Spleen (tissue), 11 donors: ENCODE data around the gene ESAM. TPM values are rescaled to one million over a fixed set of nuclear protein-coding genes. Genes with fewer than 3 reads are reported as not detected.
A peak's percentile ranks its signal among the peaks of the same experiment; 100 is the strongest.

ENCODE experiments used
- DNase-seq: peaks from one replicate; pipeline ENCODE4 v3.0.0-alpha.2; 2020
- H3K27ac ChIP-seq, 8 donors: fragments of 200-600 bp; sonication (generic) in 7 of 8; 1 replicate in 4 of 8; 2 replicates in 4 of 8; pipeline versions ENCODE4 v1.5.0 to v1.8.0; 2016 to 2021; ENCODE audit warnings: inconsistent platforms in 4 of 8, mild to moderate bottlenecking in 4 of 8, moderate library complexity in 1 of 8
- H3K27me3 ChIP-seq, 7 donors: fragments of 200-600 bp; sonication (generic) in 6 of 7; replicated peaks in 1 of 7; 1 replicate in 4 of 7; 2 replicates in 3 of 7; pipeline versions ENCODE4 v1.5.0 to v1.8.0; 2016 to 2021; ENCODE audit warnings: inconsistent platforms in 3 of 7, mild to moderate bottlenecking in 1 of 7
- H3K36me3 ChIP-seq, 6 donors: fragments of 200-600 bp; sonication (generic) in 5 of 6; 1 replicate in 4 of 6; 2 replicates in 2 of 6; pipeline versions ENCODE4 v1.5.0 to v1.8.0; 2016 to 2021; ENCODE audit warnings: inconsistent platforms in 2 of 6
- H3K4me1 ChIP-seq, 6 donors: fragments of 200-600 bp; sonication (generic) in 5 of 6; 1 replicate in 3 of 6; 2 replicates in 3 of 6; pipeline versions ENCODE4 v1.5.0 to v1.8.0; 2016 to 2021; ENCODE audit warnings: inconsistent platforms in 3 of 6
- H3K4me3 ChIP-seq, 8 donors: fragments of 200-600 bp; sonication (generic) in 7 of 8; 1 replicate in 4 of 8; 2 replicates in 4 of 8; pipeline versions ENCODE4 v1.5.0 to v1.8.0; 2016 to 2021; ENCODE audit warnings: inconsistent platforms in 4 of 8, mild to moderate bottlenecking in 4 of 8, moderate library complexity in 2 of 8
- H3K9me3 ChIP-seq, 8 donors: fragments of 200-600 bp; sonication (generic) in 7 of 8; 1 replicate in 4 of 8; 2 replicates in 4 of 8; pipeline versions ENCODE4 v1.5.0 to v1.8.0; 2016 to 2021; ENCODE audit warnings: inconsistent platforms in 4 of 8
- POLR2A ChIP-seq, 3 donors: fragments of 450-650 bp; IDR thresholded peaks; one replicate each; pipeline ENCODE4 v1.5.1; 2017; ENCODE audit warnings: antibody characterized with exemption in 3 of 3, mild to moderate bottlenecking in 1 of 3
- POLR2AphosphoS5 ChIP-seq, 3 donors: sonication (generic); formaldehyde crosslinking; IDR thresholded peaks; one replicate each; pipeline ENCODE4 v1.5.1; 2017; ENCODE audit warnings: antibody characterized with exemption in 3 of 3
- WGBS, 5 donors: extraction: QIAGEN DNeasy Blood & Tissue Kit in 3 of 5; methylation state at CpG; one replicate each; pipeline versions ENCODE4 v1.1.5 to v1.1.7; 2013 to 2018; 5-methylcytosine and 5-hydroxymethylcytosine counted together
- intact Hi-C: fragments of 100-400 bp; cut with DNase I; formaldehyde crosslinking; loops from one replicate; pipeline ENCODE4 v1.15.0; 2023; ENCODE audit warnings: low total_unique reads
- polyA plus RNA-seq, 3 donors: library from polyadenylated mRNA; stranded (reverse); fragments of 200-250 nt; gene quantifications; one replicate each; pipeline ENCODE4 v1.2.1, GENCODE V29; 2013
- total RNA-seq, 7 donors: library from RNA; depleted of rRNA in 3 of 7; stranded (reverse); fragments of >200 nt in 3 of 7; fragmentation: NEBNext Ultra II Directional in 4 of 7; extraction: Animal tissue kit (Norgen Biotek cat#: 25700) in 4 of 7; gene quantifications; one replicate each; pipeline versions ENCODE4 v1.1.0 to v1.2.1, GENCODE V29; 2016 to 2021
- TF ChIP-seq, protein P1 (sequence below), 11 experiments: fragments of 200-600 bp in 7 of 11; fragments of 450-650 bp in 4 of 11; sonication (generic) in 4 of 11; IDR thresholded peaks in 8 of 11; conservative IDR thresholded peaks in 3 of 11; 1 replicate in 7 of 11; 2 replicates in 4 of 11; pipeline versions ENCODE4 v1.4.0 to v1.8.0; 2016 to 2021; ENCODE audit warnings: antibody characterized with exemption in 11 of 11, inconsistent platforms in 4 of 11, mild to moderate bottlenecking in 1 of 11
- donor health status: healthy with polysubstance abuse.
- donor health status: DM: no; HTN: no; CAD: no; lungs with moderate emphysema.
- donor health status: DM: no; HTN: no; CAD: no.
- donor health status: Bipolar disorder and iron deficiency.
- donor health status: healthy.
- donor health status: DM: no; HTN: no; CAD: no.
- donor health status: DM: yes; HTN: yes; CAD: no.

ESAM gene
- total and polyA plus RNA-seq, 10 donors, result 14.3 to 49.2 (median 28.8) TPM

DNA sequence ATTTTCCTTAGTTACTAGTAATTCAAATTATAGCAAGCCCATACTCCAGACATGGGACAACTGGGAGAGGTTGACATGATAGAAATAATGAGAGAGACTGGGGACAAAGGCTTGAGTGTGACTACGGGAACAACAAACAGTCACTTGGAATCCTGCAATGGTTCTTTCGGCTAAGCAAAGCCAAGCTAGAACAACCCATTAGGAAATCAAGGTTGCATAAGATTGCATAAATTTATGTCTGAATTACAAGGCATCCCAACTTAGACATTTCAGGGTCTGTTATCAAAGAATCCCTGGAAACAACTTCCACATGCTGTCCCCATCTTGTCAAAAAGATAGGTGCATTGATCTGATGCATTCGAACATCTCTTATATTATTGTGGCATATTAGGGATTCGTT lies 32.5 kb downstream of the ESAM start:
- WGBS, 5 donors, result 67 to 88% (median 84%) methylated on average over 4 of the region's 4 CpGs
- Histone ChIP-seq H3K36me3 (no peaks in the 10 kb centered on the region), H3K4me3 (no peak overlapping the region), H3K27ac (no peak overlapping the region), H3K4me1 (peaks cover 0 to 34% (median 15%) of the 10 kb centered on the region in 6 donors), H3K9me3 (no peaks in the 10 kb centered on the region), H3K27me3 (peaks cover 0 to 4% (median 0%) of the 10 kb centered on the region in 7 donors)
- DNase-seq, result no peak
- TF ChIP-seq POLR2AphosphoS5 (IDR thresholded peaks at IDR 0.05) (no peak), POLR2A (IDR thresholded peaks at IDR 0.05) (no peak)
- TF ChIP-seq, protein P1, sequence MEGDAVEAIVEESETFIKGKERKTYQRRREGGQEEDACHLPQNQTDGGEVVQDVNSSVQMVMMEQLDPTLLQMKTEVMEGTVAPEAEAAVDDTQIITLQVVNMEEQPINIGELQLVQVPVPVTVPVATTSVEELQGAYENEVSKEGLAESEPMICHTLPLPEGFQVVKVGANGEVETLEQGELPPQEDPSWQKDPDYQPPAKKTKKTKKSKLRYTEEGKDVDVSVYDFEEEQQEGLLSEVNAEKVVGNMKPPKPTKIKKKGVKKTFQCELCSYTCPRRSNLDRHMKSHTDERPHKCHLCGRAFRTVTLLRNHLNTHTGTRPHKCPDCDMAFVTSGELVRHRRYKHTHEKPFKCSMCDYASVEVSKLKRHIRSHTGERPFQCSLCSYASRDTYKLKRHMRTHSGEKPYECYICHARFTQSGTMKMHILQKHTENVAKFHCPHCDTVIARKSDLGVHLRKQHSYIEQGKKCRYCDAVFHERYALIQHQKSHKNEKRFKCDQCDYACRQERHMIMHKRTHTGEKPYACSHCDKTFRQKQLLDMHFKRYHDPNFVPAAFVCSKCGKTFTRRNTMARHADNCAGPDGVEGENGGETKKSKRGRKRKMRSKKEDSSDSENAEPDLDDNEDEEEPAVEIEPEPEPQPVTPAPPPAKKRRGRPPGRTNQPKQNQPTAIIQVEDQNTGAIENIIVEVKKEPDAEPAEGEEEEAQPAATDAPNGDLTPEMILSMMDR (IDR thresholded peaks at IDR 0.05 in 8 of 11, conservative IDR thresholded peaks at IDR 0.05 in 3 of 11), result no peak
- intact Hi-C loops, result no loop called here

DNA sequence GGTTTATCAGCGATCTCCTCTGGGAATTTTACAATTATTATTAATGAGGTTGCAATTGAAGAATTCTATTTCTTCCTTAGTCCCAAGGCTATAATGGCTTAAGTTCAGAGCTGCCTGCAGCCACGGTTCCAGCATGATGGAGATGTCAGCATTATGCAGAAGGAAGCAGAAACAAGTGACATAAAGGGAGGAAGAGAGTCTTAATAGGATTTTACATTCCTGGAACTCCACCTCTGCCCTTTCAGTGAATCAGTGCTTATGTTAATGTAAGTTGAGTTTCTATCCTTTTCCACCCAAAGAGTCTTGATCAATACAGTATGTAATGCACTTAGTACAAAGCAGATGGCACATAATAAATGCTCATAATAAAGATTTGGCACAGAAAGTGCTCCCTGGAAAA lies 34.0 kb downstream of the ESAM start:
- Histone ChIP-seq H3K36me3 (no peaks in the 10 kb centered on the region), H3K9me3 (no peaks in the 10 kb centered on the region), H3K4me1 (peaks cover 0 to 41% (median 17%) of the 10 kb centered on the region in 6 donors), H3K4me3 (no peak overlapping the region), H3K27ac (no peak overlapping the region), H3K27me3 (peaks cover 0 to 4% (median 0%) of the 10 kb centered on the region in 7 donors)
- DNase-seq, result no peak
- TF ChIP-seq, protein P1 (IDR thresholded peaks at IDR 0.05 in 8 of 11, conservative IDR thresholded peaks at IDR 0.05 in 3 of 11), result no peak
- TF ChIP-seq POLR2A (IDR thresholded peaks at IDR 0.05) (no peak), POLR2AphosphoS5 (IDR thresholded peaks at IDR 0.05) (no peak)
- intact Hi-C loops, result no loop called here
- WGBS, 5 donors, result 67 to 83% (median 75%) methylated on average over 2 of the region's 2 CpGs

DNA sequence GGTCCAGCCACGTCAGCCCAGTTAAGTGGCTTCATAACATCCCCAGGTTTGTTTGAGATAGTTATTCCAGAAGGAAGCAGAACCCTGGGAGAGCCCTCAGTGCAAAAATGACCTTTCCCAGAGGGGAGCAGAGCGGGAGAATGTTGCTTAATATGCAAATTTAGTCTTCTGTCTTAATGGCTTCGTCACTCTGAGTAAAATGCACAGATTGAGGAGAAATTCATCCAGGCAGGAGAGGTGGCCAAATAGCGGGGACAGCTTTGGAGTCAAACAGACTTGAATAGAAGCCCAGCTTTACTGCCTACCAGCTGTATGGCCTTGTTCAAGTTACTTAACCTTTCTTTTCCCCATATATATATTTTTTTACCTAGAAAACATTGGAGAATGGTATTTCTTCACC lies 34.6 kb downstream of the ESAM start:
- WGBS, 5 donors, result 65 to 84% (median 78%) methylated on average over 4 of the region's 4 CpGs
- H3K27ac ChIP-seq, result no peak overlapping the region

DNA sequence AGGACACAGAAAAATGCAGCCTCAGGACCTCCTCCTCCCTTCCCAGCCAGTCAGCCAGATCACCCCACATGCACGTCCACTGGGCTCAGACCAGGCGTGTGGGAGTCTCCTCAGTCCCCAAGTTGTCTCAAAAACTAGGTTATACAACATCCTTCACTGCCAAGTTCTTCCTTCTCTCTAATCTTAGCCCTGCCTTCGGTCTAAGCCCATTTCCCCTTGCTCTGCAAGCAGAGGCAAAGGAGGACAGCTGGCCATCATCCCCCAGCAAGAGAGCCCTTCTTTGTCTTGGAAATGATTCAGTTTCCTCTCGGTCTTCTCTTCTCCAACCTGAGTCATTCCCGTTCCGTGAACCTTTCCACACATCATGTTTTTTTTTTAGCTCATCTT lies 36.4 kb downstream of the ESAM start:
- no peaks in the 10 kb centered on the region for H3K9me3 ChIP-seq
- peak overlapping the region in 5 of 8 donors; percentile 29 to 59 (median 46) for H3K27ac ChIP-seq
- 10 to 27% (median 19%) methylated on average over 6 of the region's 6 CpGs for WGBS, 5 donors
- TF ChIP-seq POLR2A (IDR thresholded peaks at IDR 0.05) (no peak), POLR2AphosphoS5 (IDR thresholded peaks at IDR 0.05) (no peak)
- TF ChIP-seq, protein P1 (IDR thresholded peaks at IDR 0.05 in 8 of 11, conservative IDR thresholded peaks at IDR 0.05 in 3 of 11), result no peak
- H3K36me3 ChIP-seq, result no peaks in the 10 kb centered on the region
- no peak for DNase-seq
- H3K27me3 ChIP-seq, result peaks cover 0 to 12% (median 0%) of the 10 kb centered on the region in 7 donors
- intact Hi-C loops, result no loop called here
- H3K4me3 ChIP-seq, result peak overlapping the region in 1 of 8 donors; percentile 32
- peaks cover 0 to 31% (median 17%) of the 10 kb centered on the region in 6 donors for H3K4me1 ChIP-seq

More for the DNA sequence above, 34.6 kb downstream of the ESAM start:
- DNase-seq, result no peak
- Histone ChIP-seq H3K4me1 (peaks cover 0 to 41% (median 17%) of the 10 kb centered on the region in 6 donors), H3K27me3 (peaks cover 0 to 4% (median 0%) of the 10 kb centered on the region in 7 donors), H3K9me3 (no peaks in the 10 kb centered on the region), H3K4me3 (no peak overlapping the region), H3K36me3 (no peaks in the 10 kb centered on the region)
- TF ChIP-seq, protein P1 (IDR thresholded peaks at IDR 0.05 in 8 of 11, conservative IDR thresholded peaks at IDR 0.05 in 3 of 11), result no peak
- TF ChIP-seq POLR2A (IDR thresholded peaks at IDR 0.05) (no peak), POLR2AphosphoS5 (IDR thresholded peaks at IDR 0.05) (no peak)
- intact Hi-C loops, result no loop called here
